ENCODE measurements around the gene ACACB.

GRCh38 chr12:109308534-109309380 is 192.4 kb downstream of the ACACB start, which contains the start of gene FOXN4:
- no peak for TF ChIP-seq POLR2A (IDR thresholded peaks at IDR 0.05; ENCODE audit: low read depth, low read length)
- TF ChIP-seq POLR2AphosphoS5 (IDR thresholded peaks at IDR 0.05; ENCODE audit: low read depth, low read length) = no peak
- no peak for TF ChIP-seq SPI1 (IDR thresholded peaks at IDR 0.05; ENCODE audit: low read depth, low read length)
- TF ChIP-seq TAF1 (IDR thresholded peaks at IDR 0.05; ENCODE audit: low read depth, low read length) = no peak
